Stimulated activated CD8-positive, alpha-beta memory T cell treated with anti-CD3 and anti-CD28 coated beads, Interleukin-7, amount 100 ng/mL, for 1 hour (primary cell): ENCODE measurements around the gene EIF6.
"Not testable (repeated sequence)": the region's sequence is repeated elsewhere in the genome, so short reads cannot be mapped to it uniquely, and the experiment has no call there.

ENCODE experiments used
- DNase-seq, 2 donors: peaks; one replicate each; pipeline ENCODE4 v3.0.0-alpha.2; 2020; ENCODE audit warnings: low read depth in 2 of 2

EIF6 gene

DNA sequence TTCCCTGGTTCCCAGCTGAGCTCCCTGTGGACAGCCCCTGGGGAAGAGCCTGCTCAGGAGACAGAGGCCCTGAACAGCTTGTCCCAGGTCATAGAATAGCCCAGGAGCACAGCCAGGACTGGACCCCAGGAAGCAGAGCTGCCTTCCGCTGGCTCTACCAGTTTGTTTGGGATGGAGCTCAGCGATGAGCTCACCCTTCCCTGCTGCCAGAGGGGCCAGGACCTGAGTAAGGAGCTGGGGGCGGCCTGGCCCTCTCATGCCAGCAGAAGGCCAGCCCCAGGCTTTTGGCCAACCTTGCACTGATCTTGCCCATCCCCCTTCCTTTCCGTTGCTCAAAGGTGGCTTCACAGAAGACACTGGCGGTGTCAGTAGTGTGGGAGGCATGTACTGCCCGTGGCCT, 24.1 kb downstream of the EIF6 start:
- DNase-seq, result no peak

DNA sequence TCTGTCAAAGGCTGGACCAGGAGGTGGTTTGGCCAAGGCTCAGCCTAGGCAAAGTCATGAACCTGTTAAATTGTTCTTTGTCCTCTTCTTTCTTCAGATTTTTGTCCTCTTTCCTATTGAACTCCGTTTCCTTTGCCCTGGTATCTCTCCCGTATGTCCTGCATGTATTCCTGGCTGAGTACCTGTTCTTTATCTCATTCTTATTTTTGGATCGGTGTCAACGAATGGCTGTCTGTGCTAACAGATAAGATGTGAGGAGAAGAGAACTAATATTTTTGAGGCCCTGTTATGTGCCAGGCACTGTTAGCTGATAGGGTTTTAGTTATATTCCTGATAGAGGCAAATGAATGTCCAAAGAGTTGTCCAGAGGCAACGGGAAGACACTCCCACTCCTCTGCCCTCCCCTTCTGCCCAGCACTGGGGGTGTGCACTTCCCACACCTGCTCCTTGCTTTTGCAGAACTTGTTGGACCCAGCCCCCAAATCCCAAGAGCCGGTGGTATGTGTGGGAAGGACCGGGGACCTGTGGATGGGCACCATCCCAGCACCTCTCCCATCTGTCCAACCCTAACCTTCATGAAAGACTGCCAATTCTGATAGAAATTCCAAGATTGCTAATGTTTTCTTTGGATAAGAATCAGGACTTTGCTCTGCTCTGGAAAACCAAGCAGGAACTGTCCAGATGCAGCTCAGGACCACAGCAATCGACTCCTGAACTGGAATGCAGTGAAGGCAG, 27.2 kb downstream of the EIF6 start:
- no peak for DNase-seq

DNA sequence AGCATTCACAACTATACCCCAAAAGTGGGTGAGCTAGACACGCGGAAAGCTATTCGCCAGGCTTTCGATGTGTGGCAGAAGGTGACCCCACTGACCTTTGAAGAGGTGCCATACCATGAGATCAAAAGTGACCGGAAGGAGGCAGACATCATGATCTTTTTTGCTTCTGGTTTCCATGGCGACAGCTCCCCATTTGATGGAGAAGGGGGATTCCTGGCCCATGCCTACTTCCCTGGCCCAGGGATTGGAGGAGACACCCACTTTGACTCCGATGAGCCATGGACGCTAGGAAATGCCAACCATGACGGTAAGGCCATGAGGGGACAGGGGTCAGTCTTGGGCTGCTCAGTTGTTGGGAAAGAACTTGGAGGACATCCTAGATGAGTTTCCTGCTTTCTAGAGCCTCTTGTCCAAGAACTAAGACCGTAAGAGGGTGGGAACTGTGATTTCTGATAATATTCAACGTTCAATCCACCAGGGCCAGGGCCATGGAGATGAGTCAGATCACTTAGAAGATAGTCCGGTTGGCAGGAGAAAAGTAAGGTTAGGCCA, 30.0 kb downstream of the EIF6 start:
- DNase-seq, result no peak

DNA sequence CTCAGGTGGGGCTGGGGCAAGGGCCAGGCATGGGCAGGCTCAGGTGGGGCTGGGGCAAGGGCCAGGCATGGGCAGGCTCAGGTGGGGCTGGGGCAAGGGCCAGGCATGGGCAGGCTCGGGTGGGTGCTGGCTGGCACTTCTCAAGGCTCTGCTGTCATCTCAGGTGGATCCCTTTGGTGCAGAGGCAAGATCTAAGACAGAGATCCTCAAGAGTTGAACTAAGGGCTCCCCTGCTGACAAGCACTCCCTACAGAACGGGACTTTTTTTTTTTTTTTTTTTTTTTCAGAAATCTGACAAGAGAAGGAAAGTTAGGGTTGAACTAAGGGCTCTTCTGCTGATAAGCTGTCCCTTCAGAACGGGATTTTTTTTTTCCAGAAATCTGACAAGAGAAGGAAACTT, 31.6 kb downstream of the EIF6 start:
- DNase-seq, result no peak

DNA sequence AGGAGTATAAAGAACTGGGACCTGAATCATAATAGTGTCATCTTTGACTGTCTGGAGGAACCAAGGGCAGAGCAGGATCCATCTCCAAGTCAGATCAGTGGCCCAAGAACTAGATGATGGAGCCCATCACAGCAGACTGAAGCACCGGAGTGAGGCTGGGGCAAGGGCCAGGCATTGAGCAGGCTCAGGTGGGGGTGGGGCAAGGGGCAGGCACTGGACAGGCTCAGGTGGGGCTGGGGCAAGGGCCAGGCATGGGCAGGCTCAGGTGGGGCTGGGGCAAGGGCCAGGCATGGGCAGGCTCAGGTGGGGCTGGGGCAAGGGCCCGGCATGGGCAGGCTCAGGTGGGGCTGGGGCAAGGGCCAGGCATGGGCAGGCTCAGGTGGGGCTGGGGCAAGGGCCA, 32.0 kb downstream of the EIF6 start:
- DNase-seq, result not testable (repeated sequence)

DNA sequence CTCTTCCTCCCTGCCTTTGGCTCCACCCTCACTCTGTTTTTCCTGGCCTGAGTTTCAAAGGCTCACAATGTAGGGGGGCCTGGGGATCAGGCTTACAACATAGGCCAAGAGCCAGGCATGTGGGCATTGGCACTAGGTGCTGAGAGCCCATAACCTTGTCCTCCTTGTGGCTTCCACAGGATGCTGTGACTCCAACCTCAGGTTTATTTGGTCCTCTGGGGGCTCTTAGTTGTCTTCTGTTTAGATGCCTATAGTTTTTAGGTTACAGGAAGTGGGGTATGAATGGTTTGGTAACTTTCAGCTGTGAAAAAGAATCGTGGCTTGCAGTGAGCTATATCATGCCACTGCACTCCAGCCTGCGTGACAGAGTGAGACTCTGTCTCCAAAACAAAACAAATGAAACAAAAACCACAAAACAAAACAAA, 32.5 kb downstream of the EIF6 start:
- DNase-seq, result no peak

DNA sequence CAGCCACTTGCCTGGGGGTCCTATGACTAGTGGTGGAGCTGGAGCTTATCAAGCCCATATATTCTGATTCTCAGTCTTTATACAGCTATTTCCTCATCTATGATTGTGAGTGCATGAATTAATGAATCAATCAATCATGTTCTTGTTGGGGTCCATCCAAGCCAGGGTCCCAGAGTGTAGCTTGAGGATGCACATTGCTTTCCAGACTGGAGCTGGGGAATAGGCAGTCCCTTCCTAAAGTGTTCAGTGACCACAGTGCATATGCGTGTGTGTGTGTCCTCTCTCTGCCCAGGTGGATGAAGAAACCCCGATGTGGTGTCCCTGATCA, 33.0 kb downstream of the EIF6 start:
- no peak for DNase-seq

DNA sequence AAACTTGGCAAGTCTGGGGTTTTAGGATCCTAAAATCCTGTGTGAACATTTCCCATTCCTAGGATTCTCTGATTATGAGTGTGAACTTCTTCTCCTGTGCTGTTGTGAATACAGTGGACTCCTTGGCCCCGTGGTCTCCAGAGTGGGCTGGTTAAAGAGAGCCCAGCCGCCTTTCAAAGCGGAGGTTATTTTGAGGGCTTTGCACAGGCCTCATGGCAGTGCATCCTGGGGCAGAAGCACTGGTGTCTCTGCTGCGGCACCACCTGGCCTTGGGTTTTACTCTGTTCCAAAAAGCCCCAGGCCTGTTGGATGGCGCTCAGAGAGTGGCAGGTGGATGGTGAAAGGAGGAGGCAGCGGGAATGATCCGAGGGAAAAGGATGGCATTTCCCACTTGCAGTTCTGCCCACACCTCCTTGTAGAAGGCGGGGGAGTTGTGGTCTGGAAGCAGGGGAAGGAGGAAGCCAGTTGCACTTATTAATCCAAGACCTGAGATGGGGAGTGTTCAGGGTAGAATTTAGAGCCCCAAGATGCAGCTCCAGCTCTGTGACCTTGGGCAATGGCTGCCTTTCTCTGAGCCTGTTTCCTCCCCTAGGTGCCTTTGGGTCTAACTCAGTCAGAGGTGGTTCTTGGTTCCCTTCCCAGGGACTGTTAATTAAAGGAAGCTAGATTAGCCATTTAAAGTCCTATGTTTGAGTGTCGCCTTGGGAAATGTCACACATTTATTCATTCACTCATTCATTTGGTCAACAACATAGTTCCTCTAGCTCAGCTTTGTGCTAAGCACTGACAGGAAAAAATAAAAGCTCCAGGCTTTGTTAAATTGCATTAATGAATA, 35.7 kb downstream of the EIF6 start:
- no peak for DNase-seq

DNA sequence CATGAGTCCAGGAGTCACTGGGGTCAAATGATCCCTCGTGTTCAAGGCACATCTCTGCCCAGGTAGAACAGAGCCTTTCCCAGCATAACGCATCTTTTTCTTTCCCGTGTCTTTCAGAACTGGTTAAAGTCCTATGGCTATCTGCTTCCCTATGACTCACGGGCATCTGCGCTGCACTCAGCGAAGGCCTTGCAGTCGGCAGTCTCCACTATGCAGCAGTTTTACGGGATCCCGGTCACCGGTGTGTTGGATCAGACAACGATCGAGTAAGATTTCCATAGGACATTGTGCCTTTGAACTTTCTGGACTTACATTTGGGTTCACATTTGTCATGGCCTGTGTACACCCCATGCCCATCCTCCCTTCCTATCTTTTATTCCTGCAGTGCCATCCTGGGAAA, 37.8 kb downstream of the EIF6 start:
- no peak for DNase-seq

DNA sequence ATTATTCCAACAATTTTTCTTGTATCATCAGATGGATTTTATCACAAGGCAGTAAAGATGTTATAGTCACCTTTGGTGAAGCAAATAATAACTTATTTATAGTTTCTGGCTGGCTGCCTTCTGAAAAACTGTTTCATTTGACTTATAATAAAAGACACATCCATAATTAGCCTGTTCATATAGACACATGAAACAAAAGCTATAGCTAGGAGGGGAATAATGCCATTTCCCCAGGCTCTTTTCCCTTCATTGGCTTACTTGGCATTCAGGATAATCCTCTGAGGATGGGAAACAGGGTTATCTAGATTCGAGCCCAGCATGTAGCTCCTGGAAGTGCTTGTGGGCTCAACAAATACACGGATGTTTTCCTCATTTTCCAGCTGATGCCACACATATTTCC, 40.6 kb downstream of the EIF6 start:
- DNase-seq, result no peak

DNA sequence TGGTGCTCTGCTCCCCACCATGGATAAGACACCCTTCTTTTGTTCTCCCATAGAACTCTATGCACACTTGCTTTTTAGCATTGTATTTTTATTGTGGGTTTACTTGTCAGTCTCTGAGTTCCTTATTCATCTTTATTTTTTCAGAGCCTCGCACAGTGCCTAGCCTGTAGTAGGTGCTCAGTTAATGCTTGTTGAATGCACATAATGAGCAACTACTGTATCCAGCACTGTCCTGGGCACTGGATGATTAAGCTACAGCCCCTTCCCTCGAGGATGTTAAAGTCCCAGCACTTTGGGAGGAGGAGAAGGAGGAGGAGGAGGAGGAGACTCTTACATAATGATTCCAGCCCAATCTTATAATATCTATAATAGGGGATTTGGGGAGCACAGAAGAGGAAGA, 41.3 kb downstream of the EIF6 start:
- no peak for DNase-seq

DNA sequence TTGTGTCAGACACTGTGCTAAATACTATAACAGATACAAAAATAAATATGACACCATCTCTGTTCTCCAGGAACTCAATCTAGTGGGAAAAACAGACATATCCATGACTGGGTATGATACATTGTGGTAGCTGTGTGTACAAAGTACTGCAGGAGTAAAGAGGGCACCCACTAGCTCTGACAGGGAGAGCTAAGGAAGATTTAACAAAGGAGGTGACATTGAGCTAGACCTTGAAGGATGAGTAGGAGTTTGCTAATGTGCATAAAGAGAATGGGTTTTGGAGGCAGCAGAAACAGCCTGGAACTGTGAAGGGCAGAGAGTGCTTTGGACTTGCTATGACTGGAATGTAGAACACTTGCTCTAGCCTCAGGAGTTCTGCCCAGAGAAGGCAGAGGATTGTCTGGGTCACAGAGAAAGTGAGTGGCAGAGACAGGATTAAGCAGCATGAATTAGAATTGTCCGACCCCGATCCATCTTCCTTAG, 43.7 kb downstream of the EIF6 start:
- no peak for DNase-seq

DNA sequence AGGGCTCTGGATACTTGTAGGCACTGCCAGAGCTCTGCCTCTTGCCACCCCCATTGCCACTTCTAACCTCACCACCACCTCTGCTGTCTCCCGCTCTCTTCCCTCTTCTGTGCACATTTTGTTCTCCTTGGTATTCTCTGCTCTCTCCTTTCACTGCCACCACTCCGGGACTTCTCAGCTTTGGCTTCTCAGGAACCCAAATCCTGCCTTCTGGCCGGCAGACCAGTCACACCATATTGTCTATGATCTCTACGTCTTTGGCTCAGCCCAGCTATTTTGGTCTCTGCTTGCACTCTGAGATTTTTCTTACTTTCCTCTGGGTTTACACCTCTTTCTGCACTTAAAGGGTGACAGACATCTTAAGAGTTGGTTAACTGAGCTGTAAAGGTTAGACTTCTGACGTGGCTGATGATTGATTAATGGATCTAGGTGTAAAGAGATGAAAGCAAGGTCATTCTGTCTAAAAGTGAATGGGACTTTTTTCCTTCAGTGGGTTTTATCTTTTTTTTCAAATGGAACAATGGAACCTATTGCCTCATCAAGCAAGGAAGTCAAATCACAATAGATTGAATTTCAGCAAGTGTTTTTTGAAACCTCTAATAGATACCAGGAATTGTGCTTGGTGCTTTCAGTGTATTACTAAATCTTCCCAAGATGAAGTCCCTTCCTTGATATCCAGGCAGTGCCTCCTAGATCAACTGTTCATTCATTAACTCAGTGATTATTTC, 44.3 kb downstream of the EIF6 start:
- no peak for DNase-seq

DNA sequence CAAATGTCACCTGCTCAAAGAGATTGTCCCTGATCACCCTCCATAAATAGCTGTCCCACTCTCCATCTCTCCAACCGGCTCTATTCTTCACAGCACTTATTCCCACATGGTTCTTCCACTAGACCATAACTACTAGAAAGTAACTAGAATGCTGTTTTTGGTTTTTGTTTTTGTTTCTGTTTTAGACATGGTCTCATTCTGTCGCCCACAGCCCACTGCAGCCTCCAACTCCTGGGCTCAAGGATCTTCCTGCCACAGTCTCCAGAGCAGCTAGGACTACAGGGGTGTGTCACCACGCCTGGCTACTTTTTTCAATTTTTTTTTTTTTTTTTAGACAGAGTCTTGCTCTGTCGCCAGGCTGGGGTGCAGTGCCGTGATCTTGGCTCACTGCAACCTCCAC, 45.8 kb downstream of the EIF6 start:
- no peak for DNase-seq

DNA sequence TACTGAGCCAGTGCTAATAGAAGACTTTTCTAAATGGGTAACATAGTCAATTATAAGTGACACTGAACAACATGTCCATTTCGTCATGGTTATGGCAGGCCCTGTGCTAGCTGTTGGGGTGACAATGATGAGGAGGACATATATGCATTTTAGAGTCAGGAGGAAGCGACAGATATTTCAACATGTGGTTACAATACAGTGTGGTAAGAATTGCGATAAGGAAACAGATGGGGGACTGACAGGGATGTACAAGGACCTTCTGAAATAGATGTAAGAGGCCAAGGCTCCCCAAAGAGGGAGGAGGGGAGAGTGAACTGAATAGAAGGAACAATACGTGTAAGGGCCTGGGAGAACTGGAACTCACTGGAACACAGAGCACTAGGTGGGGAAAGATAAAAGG, 46.4 kb downstream of the EIF6 start:
- DNase-seq, result no peak

DNA sequence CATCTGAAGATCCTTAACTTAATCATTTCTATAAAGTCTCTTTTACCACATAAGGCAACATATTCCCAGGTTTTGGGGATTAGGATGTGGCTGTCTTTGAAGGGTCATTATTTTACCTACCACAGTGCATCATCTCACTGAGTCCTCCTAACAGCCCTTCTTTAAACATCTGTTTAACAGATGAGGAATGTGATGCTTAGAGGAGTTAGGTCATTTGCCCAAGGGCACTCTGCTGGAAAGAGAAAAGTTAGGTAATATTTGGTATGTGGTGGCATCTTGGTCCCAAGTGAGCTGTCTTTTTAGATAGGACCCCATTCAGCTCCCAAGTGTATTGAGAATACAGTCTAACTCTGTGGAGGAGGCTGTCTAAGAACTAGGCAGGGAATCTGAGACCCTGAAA, 47.1 kb downstream of the EIF6 start:
- DNase-seq, result no peak

DNA sequence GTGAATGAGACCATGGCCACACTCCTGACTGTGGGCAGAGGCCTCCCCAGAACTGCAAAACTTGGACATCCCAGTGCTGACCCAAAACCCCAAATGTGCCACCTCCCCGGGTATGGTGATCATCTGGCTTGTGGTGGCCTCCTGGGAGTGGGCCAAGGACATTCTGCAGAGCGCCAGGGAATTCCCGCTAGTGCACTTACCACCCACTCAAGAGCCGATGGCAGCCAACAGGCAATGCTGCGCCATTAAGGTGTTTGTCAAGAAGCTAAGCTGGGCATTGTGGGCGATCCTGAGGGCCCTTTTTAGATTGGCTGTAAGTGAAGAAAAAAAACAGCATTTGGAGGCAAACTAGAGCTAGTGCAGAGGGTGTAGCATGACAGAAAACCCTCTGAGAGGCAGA, 48.7 kb downstream of the EIF6 start:
- no peak for DNase-seq

DNA sequence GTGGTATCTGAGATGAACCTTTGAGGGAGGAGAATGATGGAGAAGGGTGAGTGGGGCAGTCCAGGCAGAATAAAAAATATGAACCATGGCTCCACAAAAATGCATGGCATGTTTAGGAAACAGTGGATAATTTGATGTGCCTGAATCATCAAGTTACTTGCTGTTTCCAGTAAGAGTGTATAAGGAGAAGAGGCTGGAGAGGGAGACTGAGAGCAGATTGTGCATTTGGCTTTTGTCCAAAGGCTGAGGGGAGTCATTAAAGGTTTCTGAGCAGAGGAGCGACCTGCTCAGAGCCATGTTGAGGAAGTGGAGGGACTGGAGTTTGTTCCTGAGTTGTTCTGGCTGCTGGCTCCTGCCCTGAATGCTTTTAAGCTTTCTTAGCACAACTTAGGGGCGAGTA, 52.0 kb downstream of the EIF6 start:
- DNase-seq, result no peak
